SK-N-MC (cell line): Measurements from ENCODE around the gene PDS5A.
"Not testable (repeated sequence)": the region's sequence is repeated elsewhere in the genome, so short reads cannot be mapped to it uniquely, and the experiment has no call there.

Experiments
- DNase-seq: peaks from one replicate; pipeline ENCODE4 v3.0.0-alpha.2; 2011; ENCODE audit warnings: low read depth, low spot score
- H3K27ac ChIP-seq: fragments of 200-600 bp; sonication (generic); 2 replicates; pipeline ENCODE4 v1.5.1; 2016; ENCODE audit warnings: mixed run types
- H3K36me3 ChIP-seq: fragments of 200-600 bp; sonication (generic); 2 replicates; pipeline ENCODE4 v1.6.1; 2017; ENCODE audit warnings: antibody characterized with exemption, low read length, mixed read lengths; ENCODE audit not compliant: insufficient read depth
- H3K4me3 ChIP-seq: fragments of 200-600 bp; sonication (generic); 2 replicates; pipeline ENCODE4 v1.5.1; 2016
- H3K9ac ChIP-seq: fragments of 200-600 bp; sonication (generic); 2 replicates; pipeline ENCODE4 v1.8.0; 2017; ENCODE audit warnings: mixed run types, mixed read lengths; ENCODE audit not compliant: insufficient read length
- H3K9me3 ChIP-seq: fragments of 200-600 bp; sonication (generic); 2 replicates; pipeline ENCODE4 v1.6.1; 2017; ENCODE audit warnings: low read depth, mild to moderate bottlenecking, antibody characterized with exemption, low read length, moderate library complexity, mixed read lengths
- EZH2 ChIP-seq: fragments of 200-600 bp; sonication (generic); IDR thresholded peaks from one replicate; pipeline ENCODE4 v1.6.1; 2017; ENCODE audit warnings: antibody characterized with exemption
- FOXP2 ChIP-seq: optimal IDR thresholded peaks from 2 replicates; pipeline ENCODE3; 2011; ENCODE audit warnings: mild to moderate bottlenecking, moderate library complexity; ENCODE audit not compliant: insufficient read depth; ENCODE audit errors: extremely low read length, control extremely low read depth
- POLR2AphosphoS5 ChIP-seq: IDR thresholded peaks from 2 replicates; pipeline ENCODE4 v1.6.1; 2012; ENCODE audit warnings: mild to moderate bottlenecking, low read depth, low read length, borderline replicate concordance

Gene PDS5A

DNA sequence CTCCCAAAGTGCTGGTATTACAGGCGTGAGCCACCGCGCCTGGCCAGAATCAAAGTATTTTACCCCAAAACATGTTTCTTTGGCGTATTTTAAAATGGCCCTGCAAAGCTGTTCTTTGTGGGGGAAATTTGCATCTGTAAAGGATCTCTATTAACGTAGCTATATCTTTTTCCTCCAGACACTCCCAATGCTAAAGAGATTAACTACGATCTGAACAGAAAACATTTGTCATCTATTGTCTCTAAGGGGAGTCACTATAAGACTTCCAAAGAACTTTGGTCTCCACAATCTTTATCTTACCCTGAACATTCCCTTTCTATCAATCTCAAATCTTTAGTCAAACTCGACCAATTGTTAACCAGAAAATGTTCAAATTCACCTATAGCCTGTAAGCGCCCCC is 19.1 kb upstream of the PDS5A start:
- Histone ChIP-seq H3K27ac (no peak overlapping the region), H3K4me3 (no peak overlapping the region), H3K9ac (no peak overlapping the region), H3K36me3 (no peaks in the 10 kb centered on the region), H3K9me3 (no peaks in the 10 kb centered on the region)
- TF ChIP-seq FOXP2 (no peak), POLR2AphosphoS5 (no peak), EZH2 (no peak)
- DNase-seq, result no peak

DNA sequence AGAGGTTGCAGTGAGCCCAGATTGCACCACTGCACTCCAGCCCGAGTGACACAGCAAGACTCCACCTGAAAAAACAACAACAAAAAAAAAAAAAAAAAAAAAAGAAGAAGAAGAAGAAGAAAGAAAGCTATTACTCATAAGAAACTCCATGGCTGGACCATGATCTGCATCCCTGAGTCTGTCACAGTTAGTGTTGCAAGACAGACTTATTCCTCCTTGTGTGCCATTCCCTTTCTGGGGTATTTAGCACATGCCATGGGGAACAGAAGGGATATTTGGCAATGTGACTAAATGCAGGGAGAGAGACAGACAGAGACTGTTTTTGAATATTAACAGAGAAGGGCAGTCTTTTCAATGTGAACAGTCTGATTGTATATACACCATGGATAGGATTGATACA is 16.7 kb upstream of the PDS5A start:
- no peak for DNase-seq
- Histone ChIP-seq H3K9me3 (no peaks in the 10 kb centered on the region), H3K27ac (no peak overlapping the region), H3K9ac (no peak overlapping the region), H3K4me3 (no peak overlapping the region), H3K36me3 (no peaks in the 10 kb centered on the region)
- TF ChIP-seq EZH2 (no peak), POLR2AphosphoS5 (no peak), FOXP2 (no peak)

DNA sequence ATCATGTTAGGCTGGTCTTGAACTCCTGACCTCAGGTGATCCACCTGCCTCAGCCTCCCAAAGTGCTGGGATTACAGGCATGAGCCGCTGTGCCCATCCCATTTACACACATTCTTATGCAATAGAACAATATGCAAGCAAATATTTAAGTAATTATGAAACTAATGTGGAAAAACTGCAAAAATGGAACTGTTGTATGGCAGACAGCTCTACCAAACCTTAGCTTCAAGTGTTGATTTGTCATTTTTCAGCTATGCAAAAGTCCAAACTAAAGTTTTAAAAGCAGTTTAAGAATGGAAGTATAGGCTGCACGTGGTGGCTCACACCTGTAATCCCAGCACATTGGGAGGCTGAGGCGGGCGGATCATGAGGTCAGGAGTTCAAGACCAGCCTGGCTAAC is 11.7 kb upstream of the PDS5A start:
- H3K36me3 ChIP-seq, H3K4me3 ChIP-seq, DNase-seq, H3K27ac ChIP-seq, H3K9ac ChIP-seq, H3K9me3 ChIP-seq: not testable (repeated sequence)

DNA sequence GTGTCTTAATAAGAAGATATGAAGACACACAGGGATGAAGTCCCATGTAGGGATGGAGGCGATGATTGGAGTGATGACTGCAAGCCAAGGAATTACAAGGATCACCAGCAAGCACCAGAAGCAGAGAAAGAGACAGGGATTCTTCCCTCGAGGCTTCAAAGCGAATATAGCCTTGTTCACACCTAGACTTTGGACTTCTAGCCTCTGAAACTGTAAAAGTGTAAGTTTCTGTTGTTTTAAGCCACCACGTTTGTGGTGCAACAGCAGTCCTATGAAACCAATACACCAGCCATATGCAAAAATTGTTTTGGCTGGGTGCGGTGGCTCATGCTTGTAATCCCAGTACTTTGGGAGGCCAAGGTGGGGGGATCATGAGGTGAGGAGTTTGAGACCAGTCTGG is 9.8 kb upstream of the PDS5A start:
- Histone ChIP-seq H3K36me3 (no peaks in the 10 kb centered on the region), H3K4me3 (no peak overlapping the region), H3K9ac (no peak overlapping the region), H3K27ac (no peak overlapping the region), H3K9me3 (no peaks in the 10 kb centered on the region)
- TF ChIP-seq POLR2AphosphoS5 (no peak), EZH2 (no peak), FOXP2 (no peak)
- DNase-seq, result no peak

DNA sequence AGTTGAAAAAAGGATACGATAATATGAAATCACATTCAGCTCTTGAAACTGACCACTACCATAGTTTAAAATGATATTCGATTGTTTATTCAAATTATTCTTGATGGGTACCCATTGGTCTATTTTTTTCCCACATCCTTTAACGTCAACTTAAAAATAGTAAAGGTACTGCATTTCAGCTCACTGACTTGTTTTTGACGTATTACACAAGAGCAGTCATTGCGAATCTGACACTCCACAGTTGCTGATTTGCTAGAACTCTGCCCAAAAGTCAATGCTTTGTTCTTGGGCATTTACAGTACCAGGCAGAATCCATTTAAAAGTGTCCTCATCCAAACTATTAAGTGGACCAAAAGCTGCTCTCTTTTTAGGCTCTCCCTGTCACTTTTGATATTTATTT is 1.2 kb upstream of the PDS5A start:
- no peak for TF ChIP-seq FOXP2
- TF ChIP-seq POLR2AphosphoS5, result no peak
- TF ChIP-seq EZH2, result no peak
- no peak overlapping the region for H3K4me3 ChIP-seq
- no peak overlapping the region for H3K9ac ChIP-seq
- H3K27ac ChIP-seq, result no peak overlapping the region
- H3K9me3 ChIP-seq, result no peaks in the 10 kb centered on the region
- peaks cover 24% of the 10 kb centered on the region for H3K36me3 ChIP-seq
- no peak for DNase-seq

DNA sequence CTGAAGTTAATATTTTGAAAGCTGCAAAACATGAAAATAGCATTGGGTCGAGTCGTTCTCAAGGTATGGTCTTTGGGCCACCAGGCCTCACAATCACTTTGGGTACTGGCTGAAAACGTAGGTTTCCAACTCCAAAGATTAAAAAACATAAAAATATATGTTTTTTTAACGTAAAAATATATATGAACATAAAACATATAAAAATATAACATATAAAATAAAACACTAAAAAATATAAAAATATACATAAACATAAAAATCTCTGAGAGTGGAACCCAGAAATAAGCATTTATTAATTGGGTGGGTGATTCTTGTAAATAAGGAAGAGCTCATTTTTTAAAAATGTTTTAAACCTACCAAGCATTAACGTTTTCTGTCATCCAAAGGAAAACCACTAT is 666 bp upstream of the PDS5A start:
- no peak for DNase-seq
- TF ChIP-seq POLR2AphosphoS5, result no peak
- no peak for TF ChIP-seq FOXP2
- no peak for TF ChIP-seq EZH2
- H3K27ac ChIP-seq, result peak overlapping the region; percentile 91
- peaks cover 30% of the 10 kb centered on the region for H3K36me3 ChIP-seq
- no peaks in the 10 kb centered on the region for H3K9me3 ChIP-seq
- peak overlapping the region; percentile 95 for H3K9ac ChIP-seq
- H3K4me3 ChIP-seq, result peak overlapping the region; percentile 96

DNA sequence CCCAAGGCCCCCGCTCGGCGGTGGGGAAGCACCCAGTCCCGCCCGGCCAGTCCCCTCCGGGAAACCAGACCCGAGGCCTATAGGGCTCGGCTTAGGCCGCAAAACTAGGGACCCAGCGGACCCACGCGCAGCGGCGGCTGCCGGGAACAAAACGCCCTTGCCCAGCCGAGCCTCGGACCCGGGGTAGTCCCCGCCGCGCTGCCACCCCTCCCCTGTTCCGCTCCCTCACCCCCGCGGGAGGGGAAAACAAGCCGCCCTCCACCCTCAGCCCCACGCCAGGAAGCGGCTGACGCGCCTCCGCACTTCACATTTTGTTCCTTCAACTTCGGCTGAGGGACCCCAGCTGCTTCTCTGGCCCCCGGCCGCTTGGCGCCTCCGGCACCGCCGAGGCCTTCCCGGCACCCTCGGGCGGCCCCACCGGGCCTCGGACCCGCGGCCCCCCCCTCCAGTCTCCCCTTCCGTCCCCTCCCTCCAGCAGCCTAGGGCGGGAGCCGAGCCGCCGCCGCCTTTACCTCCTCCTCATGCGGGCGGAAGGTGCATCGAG is 694 bp downstream of the PDS5A start:
- Histone ChIP-seq H3K4me3 (peak overlapping the region; percentile 96), H3K27ac (peak overlapping the region; percentile 71), H3K36me3 (peaks cover 37% of the 10 kb centered on the region), H3K9me3 (no peaks in the 10 kb centered on the region), H3K9ac (peak overlapping the region; percentile 98)
- 0 out of 2 replicates have a peak, but pooled peaks have one; percentile 7 for TF ChIP-seq POLR2AphosphoS5
- TF ChIP-seq FOXP2, result no peak
- DNase-seq, result no peak

DNA sequence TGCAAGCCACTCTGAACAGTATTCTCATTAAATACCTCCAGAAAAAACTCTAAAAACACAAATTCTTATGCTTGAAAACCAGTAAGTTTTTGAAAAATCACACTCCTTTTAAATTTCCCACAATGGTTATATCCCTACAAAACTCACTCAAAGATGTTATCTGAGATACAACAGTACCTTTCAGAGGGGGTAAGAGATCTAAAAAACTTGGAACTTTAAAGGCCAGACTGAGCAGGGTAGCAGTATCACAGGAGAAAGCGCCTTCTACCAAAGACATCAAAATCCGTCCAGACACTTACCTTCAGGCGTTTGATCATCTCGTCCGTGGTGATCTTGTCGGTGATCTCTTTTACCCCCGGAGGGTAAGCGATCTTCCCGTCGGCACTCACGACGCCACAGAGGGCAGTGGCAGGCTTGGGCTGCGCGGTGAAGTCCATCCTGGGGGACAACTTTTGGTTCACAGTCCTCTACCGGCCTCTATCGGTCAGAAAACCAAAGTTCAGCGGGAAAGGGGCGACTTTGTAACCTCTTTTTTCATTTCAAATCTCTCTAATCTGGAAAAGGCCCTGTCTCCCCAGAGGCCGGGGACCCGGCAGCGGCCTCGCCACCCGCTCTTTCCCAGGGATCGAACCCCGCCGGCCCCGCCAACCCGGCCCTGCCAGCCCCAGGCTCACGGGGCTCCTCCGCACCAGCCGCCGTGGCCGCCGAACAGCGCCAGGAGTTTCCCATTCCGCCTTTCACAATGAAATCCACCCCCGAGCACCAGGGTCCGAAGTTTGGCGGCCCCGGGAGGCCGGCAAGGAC is 1.4 kb downstream of the PDS5A start:
- H3K36me3 ChIP-seq, result peaks cover 42% of the 10 kb centered on the region
- peak; percentile 37 for DNase-seq
- TF ChIP-seq FOXP2 (no peak), POLR2AphosphoS5 (no peak), EZH2 (no peak)
- H3K27ac ChIP-seq, result peak overlapping the region; percentile 71
- H3K9me3 ChIP-seq, result no peaks in the 10 kb centered on the region
- peak overlapping the region; percentile 96 for H3K4me3 ChIP-seq
- peak overlapping the region; percentile 98 for H3K9ac ChIP-seq

DNA sequence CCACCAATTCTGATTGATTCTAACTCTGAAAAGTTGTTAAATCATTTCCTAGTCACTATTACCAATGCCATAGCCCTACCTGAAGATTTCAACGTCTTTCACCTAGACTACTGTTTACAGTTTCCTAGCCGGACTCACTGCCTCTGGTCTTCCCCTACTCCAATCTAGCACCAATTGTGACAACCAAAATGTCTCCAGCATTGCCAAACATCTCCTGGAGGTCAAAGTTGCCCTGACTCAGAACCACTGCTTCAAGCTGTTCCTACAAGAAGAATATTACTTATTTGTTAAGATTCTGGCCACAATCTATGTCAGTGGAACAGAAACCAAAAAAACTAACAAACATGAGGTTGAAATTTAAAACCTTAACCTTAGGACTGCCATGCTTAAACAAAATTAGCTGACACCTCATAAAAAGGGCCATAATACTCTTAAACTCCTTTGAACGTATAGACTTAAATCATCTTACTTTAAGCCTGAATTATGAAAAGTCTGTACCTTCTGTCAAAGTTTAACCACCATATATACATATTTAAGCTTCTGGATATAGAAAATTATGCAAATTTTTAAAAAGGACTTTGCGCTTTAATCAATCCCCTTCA is 2.1 kb downstream of the PDS5A start:
- Histone ChIP-seq H3K9ac (peak overlapping the region; percentile 98), H3K27ac (peak overlapping the region; percentile 45; the same call in 1 of the 2 replicates), H3K4me3 (peak overlapping the region; percentile 96), H3K36me3 (peaks cover 48% of the 10 kb centered on the region), H3K9me3 (no peaks in the 10 kb centered on the region)
- no peak for TF ChIP-seq FOXP2
- no peak for DNase-seq

DNA sequence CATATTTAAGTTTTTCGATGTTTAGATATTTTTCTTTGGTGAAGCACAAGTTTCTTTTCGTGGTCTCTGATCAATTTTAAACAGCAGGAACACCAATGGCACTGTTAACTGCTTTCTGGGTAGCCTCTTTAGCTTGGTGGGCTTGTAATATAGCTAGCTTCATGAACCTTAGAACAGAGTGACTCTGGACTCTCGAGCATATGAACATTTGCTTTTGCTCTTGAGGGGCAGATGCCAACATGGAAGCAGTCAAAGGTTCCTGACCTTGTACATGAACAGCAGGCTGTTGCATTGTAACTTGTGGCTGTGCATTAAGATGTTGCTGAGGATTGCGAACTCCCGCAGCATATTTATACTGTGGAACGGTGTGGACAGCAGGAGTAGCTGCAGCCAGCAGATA is 4.7 kb downstream of the PDS5A start:
- DNase-seq, H3K9ac ChIP-seq, H3K4me3 ChIP-seq, H3K27ac ChIP-seq, H3K9me3 ChIP-seq: not testable (repeated sequence)
- H3K36me3 ChIP-seq, result peaks cover 68% of the 10 kb centered on the region
